BE2C (cell line): ENCODE data around the gene TBCK.

ENCODE experiments used
- DNase-seq: peaks from one replicate; pipeline ENCODE4 v3.0.0-alpha.2; 2020
- H3K27me3 ChIP-seq: fragments of 250-450 bp; sonication (Bioruptor Pico); 2 replicates; pipeline ENCODE4 v1.5.1; 2020; ENCODE audit warnings: mild to moderate bottlenecking
- H3K36me3 ChIP-seq: fragments of 250-450 bp; sonication (Bioruptor Pico); 2 replicates; pipeline ENCODE4 v1.5.1; 2020; ENCODE audit warnings: mild to moderate bottlenecking
- H3K4me1 ChIP-seq: fragments of 250-450 bp; sonication (Bioruptor Pico); 2 replicates; pipeline ENCODE4 v1.5.1; 2020
- H3K4me3 ChIP-seq: 2 replicates; pipeline ENCODE4 v1.5.1; 2011; ENCODE audit warnings: low read depth, low read length
- H3K9me3 ChIP-seq: fragments of 250-450 bp; sonication (Bioruptor Pico); 2 replicates; pipeline ENCODE4 v1.5.1; 2020
- CTCF ChIP-seq: IDR thresholded peaks from 2 replicates; pipeline ENCODE4 v1.5.1; 2012; ENCODE audit warnings: mild to moderate bottlenecking, low read depth, low read length

TBCK gene

GRCh38 chr4:106039796-106040195, 276.2 kb downstream of the TBCK start:
- Histone ChIP-seq H3K36me3 (no peaks in the 10 kb centered on the region), H3K27me3 (no peaks in the 10 kb centered on the region), H3K9me3 (no peaks in the 10 kb centered on the region), H3K4me3 (no peak overlapping the region), H3K4me1 (peaks cover 4% of the 10 kb centered on the region)
- no peak for DNase-seq
- TF ChIP-seq CTCF: no peak

GRCh38 chr4:106038908-106039307, 277.1 kb downstream of the TBCK start:
- Histone ChIP-seq H3K9me3 (no peaks in the 10 kb centered on the region), H3K36me3 (no peaks in the 10 kb centered on the region), H3K4me1 (peaks cover 4% of the 10 kb centered on the region), H3K27me3 (no peaks in the 10 kb centered on the region), H3K4me3 (no peak overlapping the region)
- no peak for TF ChIP-seq CTCF
- DNase-seq: no peak

GRCh38 chr4:106038012-106038411, 278.0 kb downstream of the TBCK start:
- no peak for TF ChIP-seq CTCF
- Histone ChIP-seq H3K4me1 (peaks cover 7% of the 10 kb centered on the region), H3K36me3 (no peaks in the 10 kb centered on the region), H3K4me3 (no peak overlapping the region), H3K27me3 (no peaks in the 10 kb centered on the region), H3K9me3 (no peaks in the 10 kb centered on the region)
- no peak for DNase-seq

GRCh38 chr4:106036848-106037247, 279.2 kb downstream of the TBCK start:
- Histone ChIP-seq H3K36me3 (no peaks in the 10 kb centered on the region), H3K4me3 (no peak overlapping the region), H3K4me1 (peaks cover 13% of the 10 kb centered on the region), H3K27me3 (no peaks in the 10 kb centered on the region), H3K9me3 (no peaks in the 10 kb centered on the region)
- no peak for DNase-seq
- no peak for TF ChIP-seq CTCF

- no peak for DNase-seq
- H3K4me3 ChIP-seq: no peak overlapping the region
- H3K4me1 ChIP-seq: peaks cover 13% of the 10 kb centered on the region
- H3K27me3 ChIP-seq: no peaks in the 10 kb centered on the region
- no peaks in the 10 kb centered on the region for H3K36me3 ChIP-seq
- TF ChIP-seq CTCF: no peak
- no peaks in the 10 kb centered on the region for H3K9me3 ChIP-seq
These were observed 279.7 kb downstream of the TBCK start for GRCh38 chr4:106036334-106036733.

- no peak overlapping the region for H3K4me3 ChIP-seq
- TF ChIP-seq CTCF: no peak
- H3K9me3 ChIP-seq: no peaks in the 10 kb centered on the region
- no peaks in the 10 kb centered on the region for H3K36me3 ChIP-seq
- peaks cover 11% of the 10 kb centered on the region for H3K4me1 ChIP-seq
- H3K27me3 ChIP-seq: no peaks in the 10 kb centered on the region
- DNase-seq: no peak
These were observed 280.8 kb downstream of the TBCK start for GRCh38 chr4:106035204-106035603.
